TTC549 (cell line): ENCODE measurements around the gene SV2B.
"Not testable (repeated sequence)": the region's sequence is repeated elsewhere in the genome, so short reads cannot be mapped to it uniquely, and the experiment has no call there.

Experiments
- FAIRE-seq: peaks from 2 replicates; lab custom pipeline; 2012; peaks lifted over from hg19 to GRCh38; lab: Jason Lieb, UNC

Gene SV2B

GRCh38 chr15:91318931-91319330 lies 218.9 kb downstream of the SV2B start:
- no peak for FAIRE-seq

- FAIRE-seq = no peak
These were observed 219.5 kb downstream of the SV2B start for GRCh38 chr15:91319371-91320059.

GRCh38 chr15:91320101-91320500 lies 220.0 kb downstream of the SV2B start:
- no peak for FAIRE-seq

- FAIRE-seq = no peak
These were observed 229.9 kb downstream of the SV2B start for GRCh38 chr15:91329914-91330313.

- FAIRE-seq = no peak
These were observed 231.5 kb downstream of the SV2B start for GRCh38 chr15:91331581-91331980.

GRCh38 chr15:91335702-91336101 lies 235.6 kb downstream of the SV2B start:
- FAIRE-seq = no peak

GRCh38 chr15:91336687-91337086 lies 236.6 kb downstream of the SV2B start:
- FAIRE-seq = no peak

- no peak for FAIRE-seq
These were observed 238.7 kb downstream of the SV2B start for GRCh38 chr15:91338766-91339165.

- FAIRE-seq = no peak
These were observed 242.0 kb downstream of the SV2B start for GRCh38 chr15:91342097-91342496.

GRCh38 chr15:91344912-91345311 lies 244.9 kb downstream of the SV2B start:
- not testable (repeated sequence) for FAIRE-seq

GRCh38 chr15:91345736-91346135 lies 245.7 kb downstream of the SV2B start:
- FAIRE-seq = no peak

GRCh38 chr15:91346259-91346658 lies 246.2 kb downstream of the SV2B start:
- FAIRE-seq = no peak

- FAIRE-seq = no peak
These were observed 248.9 kb downstream of the SV2B start for GRCh38 chr15:91348752-91349500.
